GM10248 (cell line): ENCODE measurements around the gene NFIB.

ENCODE experiments used
- CTCF ChIA-PET: fragments of 300-600 bp; sonication (Branson Sonifier 250); formaldehyde crosslinking; extraction: SDS; loops from one replicate; lab custom pipeline; 2021; ENCODE audit warnings: antibody characterized with exemption; lab: Yijun Ruan, JAX
- POLR2A ChIA-PET: fragments of 350-650 bp; sonication (Branson Sonifier 250); formaldehyde crosslinking; extraction: SDS; loops from one replicate; lab custom pipeline; 2020; ENCODE audit warnings: antibody characterized with exemption; lab: Yijun Ruan, JAX
- DNase-seq: peaks from one replicate; pipeline ENCODE4 v3.0.0; 2012; ENCODE audit errors: extremely low spot score
- TF ChIP-seq, protein P1 (sequence below): IDR thresholded peaks from 2 replicates; pipeline ENCODE4 v1.5.1; 2012; ENCODE audit warnings: mild to moderate bottlenecking, low read depth; ENCODE audit errors: extremely low read depth, missing control alignments, control extremely low read depth

NFIB gene

DNA sequence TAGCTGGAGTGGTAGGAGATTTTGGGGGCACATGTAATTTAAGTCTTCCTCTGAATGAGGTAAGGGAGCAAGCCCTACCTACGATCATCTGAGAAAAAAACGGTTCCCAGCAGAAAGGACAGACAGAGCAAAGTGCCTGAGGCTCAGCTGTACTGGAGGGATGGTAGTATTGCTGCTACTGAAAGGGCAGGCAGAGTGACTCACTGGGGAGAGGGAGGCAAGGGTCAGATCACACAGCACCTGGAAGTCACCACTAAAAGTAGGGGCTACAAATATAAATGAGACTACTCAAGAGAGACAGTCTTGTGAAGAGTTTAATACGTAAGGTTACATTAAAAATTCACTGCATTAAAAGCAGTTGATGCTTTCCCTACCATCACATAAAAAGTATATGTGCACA lies 75.9 kb downstream of the NFIB start:
- POLR2A ChIA-PET, result no interaction called here
- TF ChIP-seq, protein P1, sequence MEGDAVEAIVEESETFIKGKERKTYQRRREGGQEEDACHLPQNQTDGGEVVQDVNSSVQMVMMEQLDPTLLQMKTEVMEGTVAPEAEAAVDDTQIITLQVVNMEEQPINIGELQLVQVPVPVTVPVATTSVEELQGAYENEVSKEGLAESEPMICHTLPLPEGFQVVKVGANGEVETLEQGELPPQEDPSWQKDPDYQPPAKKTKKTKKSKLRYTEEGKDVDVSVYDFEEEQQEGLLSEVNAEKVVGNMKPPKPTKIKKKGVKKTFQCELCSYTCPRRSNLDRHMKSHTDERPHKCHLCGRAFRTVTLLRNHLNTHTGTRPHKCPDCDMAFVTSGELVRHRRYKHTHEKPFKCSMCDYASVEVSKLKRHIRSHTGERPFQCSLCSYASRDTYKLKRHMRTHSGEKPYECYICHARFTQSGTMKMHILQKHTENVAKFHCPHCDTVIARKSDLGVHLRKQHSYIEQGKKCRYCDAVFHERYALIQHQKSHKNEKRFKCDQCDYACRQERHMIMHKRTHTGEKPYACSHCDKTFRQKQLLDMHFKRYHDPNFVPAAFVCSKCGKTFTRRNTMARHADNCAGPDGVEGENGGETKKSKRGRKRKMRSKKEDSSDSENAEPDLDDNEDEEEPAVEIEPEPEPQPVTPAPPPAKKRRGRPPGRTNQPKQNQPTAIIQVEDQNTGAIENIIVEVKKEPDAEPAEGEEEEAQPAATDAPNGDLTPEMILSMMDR, result no peak
- CTCF ChIA-PET, result no interaction called here
- no peak for DNase-seq

DNA sequence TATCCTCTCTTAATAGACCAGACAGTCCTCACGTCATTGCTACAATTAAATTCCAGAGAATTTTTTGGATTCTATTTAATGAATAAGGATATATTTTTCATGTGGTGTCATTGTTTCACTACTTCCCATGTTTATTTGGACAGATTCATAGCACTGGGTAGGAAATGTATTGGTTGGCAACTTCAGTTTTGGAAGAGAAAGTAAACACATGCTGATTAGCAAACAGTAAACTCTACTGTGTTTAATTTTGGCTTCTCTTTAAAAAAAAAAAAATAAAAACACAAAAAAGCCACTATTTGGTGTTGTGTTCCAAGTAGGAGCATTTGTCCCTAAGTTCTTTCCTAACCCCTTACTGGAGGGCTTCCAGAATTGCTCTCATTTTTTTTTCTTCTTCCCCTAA lies 77.3 kb downstream of the NFIB start:
- ChIA-PET POLR2A (no interaction called here), CTCF (interaction anchor here (0.9 kb wide), 1 partner anchor 16 kb away, joined by 3 read pairs; no protein-coding TSS in a partner anchor)
- DNase-seq, result no peak

DNA sequence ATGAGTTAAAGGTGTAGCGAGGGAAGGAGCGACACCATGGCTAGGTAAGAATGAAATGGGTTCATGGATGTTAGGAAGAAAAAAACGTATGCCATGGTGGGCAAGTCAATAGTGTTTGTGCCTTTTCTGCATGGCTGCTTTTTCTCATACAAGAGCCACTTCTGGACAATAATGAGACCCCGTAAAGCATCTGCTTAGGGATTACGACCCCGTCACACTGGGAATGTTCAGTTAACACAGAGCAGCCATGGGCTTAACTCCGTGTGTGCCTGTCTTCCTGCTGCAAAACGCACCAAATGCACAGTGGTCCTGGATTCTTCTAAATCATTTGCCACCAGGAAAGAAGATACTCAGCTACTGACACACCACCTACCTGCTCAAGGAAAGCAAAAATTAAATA lies 81.8 kb downstream of the NFIB start:
- no peak for DNase-seq
- CTCF ChIA-PET, result interaction anchor here (1.4 kb wide), 1 partner anchor 26 kb away, joined by 3 read pairs; no protein-coding TSS in a partner anchor
- TF ChIP-seq, protein P1, result no peak
- POLR2A ChIA-PET, result no interaction called here

More for the DNA sequence above, 77.3 kb downstream of the NFIB start:
- TF ChIP-seq, protein P1, result no peak

DNA sequence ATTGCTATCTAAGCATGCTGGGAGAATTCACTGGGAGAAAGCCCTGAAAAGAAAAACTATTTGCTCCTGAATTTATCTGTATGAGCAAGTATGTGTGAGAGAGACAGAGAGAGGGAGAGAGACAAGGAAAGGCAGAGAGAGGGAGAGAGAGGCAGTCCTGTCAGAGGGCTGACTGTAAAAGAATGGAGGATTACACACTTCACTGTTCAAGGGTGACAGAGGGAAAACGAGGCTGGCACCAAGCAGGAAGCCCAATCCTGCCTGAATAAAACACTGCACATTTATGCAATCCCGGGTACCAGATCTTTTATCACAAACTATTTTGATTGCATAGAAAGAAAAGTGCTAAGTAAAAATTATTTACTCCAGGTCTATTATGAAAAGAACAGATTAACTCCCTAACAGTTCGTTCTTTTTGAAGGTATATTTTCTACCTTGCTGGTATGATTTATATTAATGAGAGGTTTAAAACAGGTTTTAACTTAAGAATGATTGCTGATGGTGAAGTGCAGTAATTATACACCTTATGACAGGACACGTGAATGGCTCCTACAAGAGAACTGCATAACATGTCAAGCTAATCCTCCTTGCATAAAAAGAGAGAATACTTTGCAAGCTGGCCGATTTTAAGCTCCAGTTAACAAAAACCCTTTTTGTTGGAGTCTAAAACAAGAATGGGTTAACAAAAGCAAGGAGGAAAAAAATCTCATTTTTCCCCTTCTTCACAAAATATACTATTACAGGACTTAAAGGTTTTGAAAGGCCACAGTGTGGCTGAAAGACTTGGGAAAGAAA lies 82.5 kb downstream of the NFIB start:
- TF ChIP-seq, protein P1, result no peak

DNA sequence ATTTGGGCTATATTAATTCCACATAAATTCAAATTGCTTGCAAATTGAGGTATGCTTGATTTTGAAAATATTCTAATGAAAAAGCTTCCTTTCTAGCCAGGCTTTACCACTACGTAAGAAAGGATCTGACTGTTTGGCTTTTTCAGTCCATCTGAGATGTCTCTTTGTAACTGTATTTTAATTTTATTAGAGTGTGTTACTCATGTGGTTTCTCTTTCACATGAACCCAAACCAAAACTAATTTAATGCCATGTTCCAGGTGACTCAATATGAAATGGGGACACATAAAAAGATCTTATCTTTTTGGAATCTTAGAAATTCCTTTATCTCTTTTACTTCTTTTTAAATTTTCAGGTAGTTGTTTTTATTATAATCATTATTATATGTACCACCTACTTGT lies 85.3 kb downstream of the NFIB start:
- CTCF ChIA-PET, result interaction anchor here (1.4 kb wide), 1 partner anchor 9 kb away, joined by 4 read pairs; no protein-coding TSS in a partner anchor
- POLR2A ChIA-PET, result no interaction called here

More for the DNA sequence above, 82.5 kb downstream of the NFIB start:
- CTCF ChIA-PET, result interaction anchor here (1.4 kb wide), 1 partner anchor 26 kb away, joined by 3 read pairs; no protein-coding TSS in a partner anchor
- DNase-seq, result no peak
- POLR2A ChIA-PET, result no interaction called here

DNA sequence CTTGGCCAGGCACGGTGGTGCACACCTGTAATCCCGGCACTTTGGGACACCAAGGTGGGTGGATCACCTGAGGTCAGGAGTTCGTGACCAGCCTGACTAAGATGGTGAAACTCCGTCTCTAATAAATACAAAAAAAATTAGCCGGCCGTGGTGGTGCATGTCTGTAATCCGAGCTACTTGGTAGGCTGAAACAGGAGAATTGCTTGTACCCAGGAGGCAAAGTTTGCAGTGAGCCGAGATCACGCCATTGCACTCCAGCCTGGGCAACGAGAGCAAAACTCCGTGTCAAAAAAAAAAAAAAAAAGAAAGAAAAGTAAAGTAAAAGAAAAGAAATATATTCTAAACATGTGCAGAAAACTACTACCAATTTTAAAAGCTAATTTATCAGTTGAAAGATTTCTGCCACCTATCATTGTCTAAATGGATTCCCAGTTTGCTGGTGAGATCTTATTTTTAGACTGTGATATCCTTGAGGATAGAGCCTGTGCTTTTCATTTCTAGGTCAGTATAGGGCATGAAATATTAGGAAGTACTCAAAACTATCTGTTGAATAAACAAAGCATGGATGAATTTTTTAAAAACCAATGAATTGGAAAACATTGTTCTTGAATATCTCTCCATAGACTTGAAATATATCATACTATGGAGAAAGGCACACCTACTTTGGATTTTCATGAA lies 86.9 kb downstream of the NFIB start:
- TF ChIP-seq, protein P1, result no peak
- DNase-seq, result no peak
- POLR2A ChIA-PET, result no interaction called here
- CTCF ChIA-PET, result no interaction called here

More for the DNA sequence above, 85.3 kb downstream of the NFIB start:
- TF ChIP-seq, protein P1, result no peak
- no peak for DNase-seq
